GM10248 (cell line): ENCODE results near the gene CARD9.
A peak's percentile ranks its signal among the peaks of the same experiment; 100 is the strongest.

ENCODE experiments used
- CTCF ChIA-PET: fragments of 300-600 bp; sonication (Branson Sonifier 250); formaldehyde crosslinking; extraction: SDS; loops from one replicate; lab custom pipeline; 2021; ENCODE audit warnings: antibody characterized with exemption; lab: Yijun Ruan, JAX
- POLR2A ChIA-PET: fragments of 350-650 bp; sonication (Branson Sonifier 250); formaldehyde crosslinking; extraction: SDS; loops from one replicate; lab custom pipeline; 2020; ENCODE audit warnings: antibody characterized with exemption; lab: Yijun Ruan, JAX
- DNase-seq: peaks from one replicate; pipeline ENCODE4 v3.0.0; 2012; ENCODE audit errors: extremely low spot score
- CTCF ChIP-seq: IDR thresholded peaks from 2 replicates; pipeline ENCODE4 v1.5.1; 2012; ENCODE audit warnings: mild to moderate bottlenecking, low read depth; ENCODE audit errors: extremely low read depth, missing control alignments, control extremely low read depth

The CARD9 gene

GRCh38 chr9:136363949-136364748 is 9.3 kb downstream of the CARD9 start:
- no peak for DNase-seq
- CTCF ChIA-PET: interaction anchor here (0.7 to 3.3 kb wide), 16 partner anchors 10 to 246 kb away, joined by 3 to 39 read pairs (median 7); partner anchors contain the start of gene CARD9

DNA sequence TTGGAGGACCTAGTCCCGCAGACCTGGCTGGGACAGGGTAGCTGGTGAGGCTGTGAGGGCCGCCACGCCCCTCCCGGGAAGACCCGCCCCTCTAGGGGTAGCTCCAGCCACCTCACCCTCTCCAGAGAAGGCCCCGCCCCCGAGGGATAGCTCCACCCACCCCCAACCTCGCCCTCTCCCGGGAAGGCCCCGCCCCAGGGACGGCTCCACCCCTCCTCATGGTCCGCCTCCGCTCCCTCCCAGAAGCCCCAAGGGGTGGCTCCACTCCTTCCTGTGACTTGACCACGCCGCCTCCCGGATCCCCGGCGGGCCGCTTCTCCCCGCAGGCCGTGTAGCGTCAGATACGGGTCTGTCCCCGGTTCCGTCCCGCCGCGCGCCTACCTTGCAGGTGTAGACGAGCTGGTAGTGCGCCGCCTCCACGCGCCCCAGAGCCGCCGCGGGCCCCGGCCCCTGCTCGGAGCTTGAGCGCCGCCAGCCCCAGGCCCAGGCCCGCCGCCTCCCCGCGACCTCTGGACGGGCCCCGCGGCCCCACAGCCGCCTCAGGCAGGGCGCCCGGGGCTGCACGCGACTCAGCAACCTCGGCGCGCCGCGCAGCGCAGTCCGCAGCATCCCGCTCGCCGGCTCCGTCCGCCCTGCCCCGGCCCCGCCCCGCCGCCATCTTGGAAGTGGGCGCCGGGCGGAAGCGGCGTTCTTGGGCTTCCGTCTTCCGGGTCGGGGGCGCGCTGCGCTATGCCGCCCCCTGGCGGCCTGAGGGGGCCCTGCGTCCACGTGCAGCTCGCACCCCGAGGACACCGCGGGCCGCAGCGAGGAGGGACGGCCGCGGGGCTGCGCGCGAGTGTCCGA is 10.1 kb downstream of the CARD9 start, which contains the start of gene DNLZ:
Gene DNLZ, minus strand, starts transcription at position 639 of the 843 bp plus-strand sequence. Its CDS starts 30 bp downstream, at position 609.
- DNase-seq: peak; percentile 100
- peak; percentile 96 for TF ChIP-seq CTCF
- ChIA-PET POLR2A (interaction anchor here (0.5 to 1.4 kb wide), 5 partner anchors 41 to 657 kb away, joined by 3 to 6 read pairs (median 3); no protein-coding TSS in a partner anchor), CTCF (interaction anchor here (0.7 to 3.3 kb wide), 25 partner anchors 9 to 245 kb away, joined by 3 to 39 read pairs (median 5); partner anchors contain the start of gene CARD9)

More at GRCh38 chr9:136363949-136364748, 9.3 kb downstream of the CARD9 start:
- POLR2A ChIA-PET: interaction anchor here (1.4 kb wide), 1 partner anchor 40 kb away, joined by 6 read pairs; no protein-coding TSS in a partner anchor
- TF ChIP-seq CTCF: no peak

DNA sequence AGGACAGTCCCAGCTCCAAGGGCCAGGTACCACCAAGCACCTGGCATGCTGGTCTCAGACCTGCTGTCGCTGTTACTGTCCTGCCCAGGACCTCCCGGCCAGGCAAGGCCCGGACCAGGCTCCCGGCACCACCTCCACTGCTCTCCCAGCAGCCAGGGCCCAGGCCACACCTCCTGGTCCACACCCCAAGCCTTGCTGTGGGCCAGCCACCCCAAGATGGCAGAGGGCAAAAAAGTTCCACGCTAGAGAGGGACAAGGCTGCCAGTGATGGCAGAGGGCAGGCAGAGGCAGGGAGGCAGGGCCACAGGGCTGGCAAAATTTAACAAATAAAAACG is 11.1 kb downstream of the CARD9 start:
- TF ChIP-seq CTCF: no peak
- ChIA-PET CTCF (interaction anchor here (0.8 to 3.3 kb wide), 18 partner anchors 8 to 122 kb away, joined by 3 to 39 read pairs (median 7); partner anchors contain the start of gene CARD9), POLR2A (interaction anchor here (0.5 to 1.4 kb wide), 4 partner anchors 41 to 657 kb away, joined by 3 to 6 read pairs (median 3); no protein-coding TSS in a partner anchor)
- DNase-seq: no peak

DNA sequence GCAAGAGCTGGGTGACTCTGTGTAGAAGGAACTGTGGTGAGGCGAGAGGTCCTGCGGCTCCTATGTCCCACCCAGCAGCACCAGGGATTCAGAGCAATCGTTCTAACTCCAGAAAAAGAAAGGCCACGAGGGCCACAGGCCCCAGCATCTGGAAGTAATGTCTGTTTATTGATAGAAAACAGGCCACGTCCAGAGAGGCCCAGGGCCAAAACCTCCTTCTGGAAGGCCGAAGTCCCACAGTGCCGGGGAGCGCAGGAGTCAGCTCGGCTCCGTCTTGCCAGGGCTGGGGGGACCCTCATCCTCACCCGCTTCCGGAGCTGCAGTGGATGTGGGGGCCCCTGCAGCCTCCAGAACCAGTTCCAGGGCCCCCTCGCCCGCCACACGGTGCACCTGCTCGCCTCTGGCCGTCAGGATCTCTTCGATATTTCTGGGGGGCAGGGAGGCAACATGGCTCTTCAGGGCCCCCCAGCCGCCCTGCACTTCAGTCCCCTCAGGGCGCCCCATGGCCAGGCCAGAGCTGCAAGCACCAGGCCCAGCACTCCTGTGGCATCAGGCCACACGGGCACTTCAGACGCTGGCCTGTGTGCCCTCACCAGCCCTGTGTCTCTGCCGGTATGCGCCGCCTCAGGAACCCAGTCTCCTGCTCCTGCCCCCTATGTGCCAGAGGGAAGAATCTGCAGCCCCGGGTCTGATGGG is 11.6 kb downstream of the CARD9 start:
- ChIA-PET POLR2A (no interaction called here), CTCF (interaction anchor here (1.1 to 3.3 kb wide), 6 partner anchors 12 to 122 kb away, joined by 3 to 39 read pairs (median 11); partner anchors contain the start of gene CARD9)
- DNase-seq: no peak
- TF ChIP-seq CTCF: no peak

- DNase-seq: no peak
- TF ChIP-seq CTCF: no peak
- CTCF ChIA-PET: interaction anchor here (3.3 kb wide), 1 partner anchor 13 kb away, joined by 39 read pairs; the partner anchor contains the start of gene CARD9
- POLR2A ChIA-PET: no interaction called here
These were observed 12.3 kb downstream of the CARD9 start for GRCh38 chr9:136361047-136361753.
